Measurements from ENCODE around the gene PTPRH.

DNA sequence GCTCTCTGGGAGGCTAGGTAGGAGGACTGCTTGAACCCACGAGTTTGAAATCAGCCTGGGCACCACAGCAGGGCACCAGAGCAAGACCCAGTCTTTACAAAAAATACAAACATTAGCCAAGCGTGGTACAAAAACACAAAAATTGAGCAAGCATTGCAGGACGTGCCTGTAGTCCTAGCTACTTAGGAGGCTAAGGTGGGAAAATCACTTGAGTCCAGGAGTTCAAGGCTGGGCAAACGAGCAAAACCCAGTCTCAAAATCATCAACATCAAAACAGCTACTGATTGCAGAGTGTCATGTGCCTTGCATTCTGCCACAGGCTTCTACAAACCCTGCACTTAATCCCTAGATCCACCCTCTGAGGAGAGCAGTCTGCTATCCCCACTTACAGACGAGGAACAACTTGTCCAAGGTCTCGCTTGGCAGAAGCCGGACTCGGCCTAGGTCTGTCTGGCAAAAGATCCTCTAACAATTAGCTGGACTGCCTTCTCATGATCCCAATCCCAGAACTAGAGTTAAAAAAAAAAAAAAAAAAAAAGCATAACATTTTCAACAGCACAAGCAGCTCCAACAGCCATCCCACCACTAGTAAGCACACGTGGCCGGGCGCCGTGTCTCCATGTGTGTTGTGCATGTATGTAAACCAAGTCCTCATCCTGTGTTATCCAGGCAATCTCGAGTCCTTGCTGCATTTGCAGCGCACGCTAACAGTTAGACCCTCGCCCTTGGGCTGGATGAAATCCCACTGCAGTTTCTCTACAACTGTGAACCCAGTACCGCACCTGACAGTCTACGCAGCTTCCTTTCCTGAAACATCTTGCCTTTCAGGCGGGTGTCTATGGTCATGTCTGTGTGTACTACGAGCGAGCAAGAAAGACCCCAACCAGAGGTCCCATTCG lies 47.5 kb upstream of the PTPRH start:
- TF ChIP-seq CTCF (IDR thresholded peaks at IDR 0.05) = no peak
- TF ChIP-seq ZFX (IDR thresholded peaks at IDR 0.05; ENCODE audit: borderline replicate concordance) = no peak
